ENCODE measurements around the gene BDH1. TPM values are rescaled to one million over a fixed set of nuclear protein-coding genes. Genes with fewer than 3 reads are reported as not detected.

BDH1 gene
- total RNA-seq, 1 donor from 2014 or later: 4.7 TPM

DNA sequence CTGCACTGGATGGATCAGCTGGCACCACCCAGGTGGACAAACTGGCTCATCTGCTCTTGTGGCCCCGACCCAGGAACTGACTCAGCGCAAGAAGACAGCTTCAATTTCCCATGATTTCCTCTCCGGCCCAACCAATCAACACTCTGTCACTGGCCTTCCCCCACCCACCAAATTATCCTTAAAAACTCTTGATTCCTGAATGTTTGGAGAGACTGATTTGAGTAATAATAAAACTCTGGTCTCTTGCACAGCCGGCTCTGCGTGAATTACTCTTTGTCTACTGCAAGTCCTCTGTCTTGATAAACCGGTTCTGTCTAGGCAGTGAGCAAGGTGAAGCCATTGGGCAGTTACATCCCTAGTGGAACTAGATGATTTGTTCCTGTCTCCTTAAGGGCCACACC is 16.1 kb downstream of the BDH1 start:
- no peaks in the 10 kb centered on the region for H3K9me3 Mint-ChIP-seq (ENCODE audit: unreplicated experiment)
- no peak overlapping the region for H3K27ac Mint-ChIP-seq (ENCODE audit: unreplicated experiment)
- H3K27me3 Mint-ChIP-seq (ENCODE audit: unreplicated experiment): no peaks in the 10 kb centered on the region
- peaks cover 6% of the 10 kb centered on the region for H3K4me1 Mint-ChIP-seq (ENCODE audit: unreplicated experiment)
- no peaks in the 10 kb centered on the region for H3K36me3 Mint-ChIP-seq (ENCODE audit: low read depth, unreplicated experiment)
- no peak for TF ChIP-seq CTCF (IDR thresholded peaks at IDR 0.05; ENCODE audit: unreplicated experiment)
- H3K4me3 Mint-ChIP-seq (ENCODE audit: unreplicated experiment): no peak overlapping the region
- DNase-seq (ENCODE audit: low spot score): no peak

DNA sequence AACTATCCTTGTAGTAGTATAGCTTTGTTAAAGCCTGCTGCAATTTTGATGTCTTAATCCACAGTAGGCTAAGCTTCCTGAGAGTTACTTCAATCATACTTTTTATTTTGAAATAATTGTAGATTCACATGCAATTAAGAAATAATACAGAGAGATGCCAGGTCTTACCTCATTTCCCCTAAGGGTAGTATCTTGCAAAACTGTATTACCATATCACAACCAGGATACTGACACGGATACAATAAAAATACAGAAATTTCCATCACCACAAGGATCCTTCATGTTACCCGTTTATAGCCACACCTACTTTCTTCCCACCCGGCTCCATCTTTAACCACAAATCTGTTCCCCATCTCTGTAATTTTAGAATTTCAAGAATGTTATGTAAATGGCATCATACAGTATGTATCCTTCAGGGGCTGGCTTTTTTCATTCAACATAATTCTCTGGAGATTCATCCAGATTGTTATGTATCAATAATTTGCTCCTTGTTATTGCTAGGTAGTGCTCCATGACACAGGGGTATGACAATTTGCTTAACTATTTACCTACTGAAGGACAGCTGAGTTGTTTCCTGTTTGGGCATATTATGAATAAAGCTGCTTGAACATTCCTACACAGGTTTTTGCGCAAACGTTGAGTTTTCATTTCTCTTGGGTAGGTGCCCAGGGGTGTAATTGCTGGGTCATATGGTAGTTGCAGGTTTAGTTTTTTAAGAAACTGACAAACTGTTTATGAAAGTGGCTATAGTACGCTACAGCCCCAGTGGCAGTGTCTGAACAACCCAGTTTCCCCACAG is 21.6 kb downstream of the BDH1 start:
- Mint-ChIP-seq H3K4me3 (ENCODE audit: unreplicated experiment) (no peak overlapping the region), H3K4me1 (ENCODE audit: unreplicated experiment) (no peaks in the 10 kb centered on the region), H3K27me3 (ENCODE audit: unreplicated experiment) (peaks cover 3% of the 10 kb centered on the region), H3K9me3 (ENCODE audit: unreplicated experiment) (no peaks in the 10 kb centered on the region), H3K27ac (ENCODE audit: unreplicated experiment) (no peak overlapping the region), H3K36me3 (ENCODE audit: low read depth, unreplicated experiment) (no peaks in the 10 kb centered on the region)
- no peak for DNase-seq (ENCODE audit: low spot score)
- TF ChIP-seq CTCF (IDR thresholded peaks at IDR 0.05; ENCODE audit: unreplicated experiment): no peak

GRCh38 chr3:197533396-197533795 is 22.4 kb downstream of the BDH1 start:
- no peak overlapping the region for H3K27ac Mint-ChIP-seq (ENCODE audit: unreplicated experiment)
- no peak for DNase-seq (ENCODE audit: low spot score)
- no peaks in the 10 kb centered on the region for H3K4me1 Mint-ChIP-seq (ENCODE audit: unreplicated experiment)
- no peak overlapping the region for H3K4me3 Mint-ChIP-seq (ENCODE audit: unreplicated experiment)
- no peak for TF ChIP-seq CTCF (IDR thresholded peaks at IDR 0.05; ENCODE audit: unreplicated experiment)
- H3K36me3 Mint-ChIP-seq (ENCODE audit: low read depth, unreplicated experiment): no peaks in the 10 kb centered on the region
- H3K9me3 Mint-ChIP-seq (ENCODE audit: unreplicated experiment): no peaks in the 10 kb centered on the region
- peaks cover 3% of the 10 kb centered on the region for H3K27me3 Mint-ChIP-seq (ENCODE audit: unreplicated experiment)

DNA sequence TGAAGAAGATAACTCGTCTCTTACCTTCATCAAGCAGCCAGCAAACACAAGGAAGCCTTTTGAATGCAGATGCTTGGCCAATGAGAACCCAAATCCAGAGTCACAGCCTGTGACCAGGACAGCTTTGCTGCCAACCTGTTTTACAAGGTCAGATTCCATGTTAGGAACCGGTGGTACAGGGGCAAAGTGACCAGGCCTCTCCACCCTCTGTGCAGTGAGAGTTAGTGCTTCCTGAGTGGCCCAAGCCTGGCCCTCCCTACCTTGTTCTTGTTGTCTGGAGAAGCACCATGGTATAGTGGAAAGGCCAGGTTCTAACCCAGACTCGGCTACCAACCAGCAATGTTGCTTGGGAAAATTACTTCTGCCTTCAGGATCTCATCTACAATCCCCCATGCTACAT is 23.4 kb downstream of the BDH1 start:
- H3K4me1 Mint-ChIP-seq (ENCODE audit: unreplicated experiment): no peaks in the 10 kb centered on the region
- no peak overlapping the region for H3K27ac Mint-ChIP-seq (ENCODE audit: unreplicated experiment)
- peaks cover 8% of the 10 kb centered on the region for H3K27me3 Mint-ChIP-seq (ENCODE audit: unreplicated experiment)
- DNase-seq (ENCODE audit: low spot score): no peak
- H3K4me3 Mint-ChIP-seq (ENCODE audit: unreplicated experiment): no peak overlapping the region
- TF ChIP-seq CTCF (IDR thresholded peaks at IDR 0.05; ENCODE audit: unreplicated experiment): no peak
- no peaks in the 10 kb centered on the region for H3K36me3 Mint-ChIP-seq (ENCODE audit: low read depth, unreplicated experiment)
- no peaks in the 10 kb centered on the region for H3K9me3 Mint-ChIP-seq (ENCODE audit: unreplicated experiment)

DNA sequence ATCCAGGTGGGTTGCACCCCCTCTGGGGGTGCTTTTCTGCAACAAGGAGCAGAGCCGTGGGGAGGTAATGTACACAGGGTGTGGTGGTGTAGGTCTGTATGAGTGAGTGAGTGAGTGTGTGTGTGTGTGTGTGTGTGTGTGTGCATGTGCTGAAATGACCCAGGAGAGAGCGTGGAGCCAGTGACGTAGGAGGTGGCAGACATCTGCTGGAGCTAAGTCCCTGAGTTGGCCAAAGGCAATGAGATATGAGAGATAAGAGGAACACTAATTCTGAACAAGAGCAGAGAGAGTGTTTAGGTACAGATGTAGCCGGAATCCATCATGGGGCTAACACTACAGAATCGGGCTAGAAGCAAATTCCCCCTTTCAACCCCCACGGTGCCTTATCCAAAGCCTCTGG is 27.6 kb downstream of the BDH1 start:
- Mint-ChIP-seq H3K27me3 (ENCODE audit: unreplicated experiment) (peaks cover 17% of the 10 kb centered on the region), H3K27ac (ENCODE audit: unreplicated experiment) (no peak overlapping the region), H3K4me3 (ENCODE audit: unreplicated experiment) (no peak overlapping the region), H3K4me1 (ENCODE audit: unreplicated experiment) (no peaks in the 10 kb centered on the region), H3K9me3 (ENCODE audit: unreplicated experiment) (no peaks in the 10 kb centered on the region), H3K36me3 (ENCODE audit: low read depth, unreplicated experiment) (no peaks in the 10 kb centered on the region)
- DNase-seq (ENCODE audit: low spot score): no peak
- TF ChIP-seq CTCF (IDR thresholded peaks at IDR 0.05; ENCODE audit: unreplicated experiment): no peak
